Esophagus squamous epithelium (tissue), 5 donors: ENCODE measurements around the gene MEGF10. TPM values are rescaled to one million over a fixed set of nuclear protein-coding genes. Genes with fewer than 3 reads are reported as not detected.

Experiments used
- DNase-seq: peaks from one replicate; lab custom pipeline; 2025; lab: John Stamatoyannopoulos, UW
- H3K27ac ChIP-seq, 4 donors: fragments of 200-600 bp; sonication (generic); one replicate each; pipeline ENCODE4 v1.5.1; 2016 to 2019; ENCODE audit warnings: mild to moderate bottlenecking in 1 of 4
- H3K27me3 ChIP-seq, 4 donors: fragments of 200-600 bp; sonication (generic); 1 replicate in 3 of 4; 2 replicates in 1 of 4; pipeline versions ENCODE4 v1.5.1 to v1.6.0; 2017 to 2021; ENCODE audit warnings: antibody characterized with exemption in 1 of 4
- H3K36me3 ChIP-seq, 3 donors: fragments of 200-600 bp; sonication (generic); one replicate each; pipeline ENCODE4 v1.5.1; 2016 to 2019
- H3K4me1 ChIP-seq, 3 donors: fragments of 200-600 bp; sonication (generic); one replicate each; pipeline ENCODE4 v1.5.1; 2017 to 2019
- H3K4me3 ChIP-seq, 4 donors: fragments of 200-600 bp; sonication (generic); 1 replicate in 3 of 4; 2 replicates in 1 of 4; pipeline ENCODE4 v1.5.1; 2016 to 2019; ENCODE audit warnings: mild to moderate bottlenecking in 2 of 4, moderate library complexity in 1 of 4
- H3K9me3 ChIP-seq, 3 donors: fragments of 200-600 bp; sonication (generic); one replicate each; pipeline ENCODE4 v1.5.1; 2016 to 2019
- POLR2A ChIP-seq, 4 donors: fragments of 450-650 bp; IDR thresholded peaks; one replicate each; pipeline ENCODE4 v1.6.1; 2017; ENCODE audit warnings: antibody characterized with exemption in 4 of 4, mild to moderate bottlenecking in 4 of 4, moderate library complexity in 3 of 4
- WGBS, 2 donors: methylation state at CpG; one replicate each; pipeline ENCODE4 v1.1.5; 2018; 5-methylcytosine and 5-hydroxymethylcytosine counted together
- intact Hi-C: fragments of 100-400 bp; cut with DNase I; formaldehyde crosslinking; loops from one replicate; pipeline ENCODE4 v1.15.0; 2022
- total RNA-seq, 4 donors: library from RNA; depleted of rRNA; stranded (reverse); fragments of >200 nt; gene quantifications; one replicate each; pipeline ENCODE4 v1.1.0, GENCODE V29; 2016
- TF ChIP-seq, protein P1 (sequence below), 6 experiments: fragments of 450-650 bp in 4 of 6; fragments of 200-600 bp in 2 of 6; sonication (generic) in 2 of 6; IDR thresholded peaks; one replicate each; pipeline ENCODE4 v1.5.1; 2016 to 2019; ENCODE audit warnings: antibody characterized with exemption in 6 of 6, mild to moderate bottlenecking in 4 of 6, moderate library complexity in 4 of 6
- donor health status: DM: yes; HTN: yes; CAD: no.

The MEGF10 gene
- total RNA-seq, 4 donors from 2014 or later, result 1.1 TPM; not detected in 3

DNA sequence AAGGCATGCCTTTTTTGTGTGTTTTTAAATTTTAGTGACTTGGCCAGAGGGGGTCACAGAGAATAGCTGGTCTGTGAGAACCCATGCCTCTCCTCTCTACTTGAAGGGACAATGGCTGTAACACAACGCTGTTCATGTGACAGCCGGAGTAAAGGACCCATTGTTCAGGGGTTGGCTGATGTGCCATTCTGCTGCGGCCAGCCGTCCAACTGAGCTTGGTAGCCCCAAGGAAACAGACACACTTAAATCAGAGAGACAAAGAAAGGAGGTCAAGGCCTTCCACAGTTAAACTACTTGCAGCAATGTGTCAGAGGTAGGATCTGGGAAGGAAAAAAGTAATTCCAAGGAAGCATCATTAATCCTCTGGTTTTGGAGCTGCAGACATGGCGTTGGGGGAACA is 8.1 kb downstream of the MEGF10 start:
- no peak for DNase-seq
- H3K36me3 ChIP-seq, result no peaks in the 10 kb centered on the region
- H3K9me3 ChIP-seq, result no peaks in the 10 kb centered on the region
- H3K27me3 ChIP-seq, result peaks cover 0 to 11% (median 0%) of the 10 kb centered on the region in 4 donors
- H3K4me3 ChIP-seq, result no peak overlapping the region
- TF ChIP-seq, protein P1, sequence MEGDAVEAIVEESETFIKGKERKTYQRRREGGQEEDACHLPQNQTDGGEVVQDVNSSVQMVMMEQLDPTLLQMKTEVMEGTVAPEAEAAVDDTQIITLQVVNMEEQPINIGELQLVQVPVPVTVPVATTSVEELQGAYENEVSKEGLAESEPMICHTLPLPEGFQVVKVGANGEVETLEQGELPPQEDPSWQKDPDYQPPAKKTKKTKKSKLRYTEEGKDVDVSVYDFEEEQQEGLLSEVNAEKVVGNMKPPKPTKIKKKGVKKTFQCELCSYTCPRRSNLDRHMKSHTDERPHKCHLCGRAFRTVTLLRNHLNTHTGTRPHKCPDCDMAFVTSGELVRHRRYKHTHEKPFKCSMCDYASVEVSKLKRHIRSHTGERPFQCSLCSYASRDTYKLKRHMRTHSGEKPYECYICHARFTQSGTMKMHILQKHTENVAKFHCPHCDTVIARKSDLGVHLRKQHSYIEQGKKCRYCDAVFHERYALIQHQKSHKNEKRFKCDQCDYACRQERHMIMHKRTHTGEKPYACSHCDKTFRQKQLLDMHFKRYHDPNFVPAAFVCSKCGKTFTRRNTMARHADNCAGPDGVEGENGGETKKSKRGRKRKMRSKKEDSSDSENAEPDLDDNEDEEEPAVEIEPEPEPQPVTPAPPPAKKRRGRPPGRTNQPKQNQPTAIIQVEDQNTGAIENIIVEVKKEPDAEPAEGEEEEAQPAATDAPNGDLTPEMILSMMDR (IDR thresholded peaks at IDR 0.05), result no peak
- no peak for TF ChIP-seq POLR2A (IDR thresholded peaks at IDR 0.05)
- intact Hi-C loops, result no loop called here
- H3K27ac ChIP-seq, result no peak overlapping the region
- H3K4me1 ChIP-seq, result no peaks in the 10 kb centered on the region
- 77 to 78% methylated on average over 5 of the region's 5 CpGs for WGBS, 2 donors

DNA sequence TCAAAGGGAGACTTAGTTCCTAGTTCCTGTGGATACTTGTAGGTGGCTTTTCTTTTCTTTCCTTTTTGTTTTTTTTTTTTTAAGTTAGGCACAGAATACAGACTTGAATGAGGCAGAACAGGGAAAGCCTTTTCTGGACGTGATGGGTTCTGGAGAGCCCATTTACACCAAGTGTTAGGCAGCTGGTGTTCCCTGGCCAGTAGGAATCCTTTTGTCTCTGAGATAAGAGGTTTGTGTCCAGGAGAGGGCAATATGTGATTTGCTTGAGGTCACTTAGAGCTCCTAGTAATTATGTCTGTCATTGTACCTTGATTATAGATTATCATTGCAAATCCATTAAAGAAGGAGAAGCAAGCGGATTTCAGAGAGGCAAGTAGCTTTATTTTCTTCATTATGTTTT is 9.1 kb downstream of the MEGF10 start:
- TF ChIP-seq POLR2A (IDR thresholded peaks at IDR 0.05), result no peak
- TF ChIP-seq, protein P1 (IDR thresholded peaks at IDR 0.05), result no peak
- WGBS, 2 donors, result 50 to 55% methylated on average over 2 of the region's 2 CpGs
- no peak overlapping the region for H3K4me3 ChIP-seq
- peaks cover 0 to under 1% (median 0%) of the 10 kb centered on the region in 4 donors for H3K27me3 ChIP-seq
- no peaks in the 10 kb centered on the region for H3K4me1 ChIP-seq
- H3K9me3 ChIP-seq, result no peaks in the 10 kb centered on the region
- intact Hi-C loops, result no loop called here
- DNase-seq, result no peak
- H3K36me3 ChIP-seq, result no peaks in the 10 kb centered on the region
- no peak overlapping the region for H3K27ac ChIP-seq

DNA sequence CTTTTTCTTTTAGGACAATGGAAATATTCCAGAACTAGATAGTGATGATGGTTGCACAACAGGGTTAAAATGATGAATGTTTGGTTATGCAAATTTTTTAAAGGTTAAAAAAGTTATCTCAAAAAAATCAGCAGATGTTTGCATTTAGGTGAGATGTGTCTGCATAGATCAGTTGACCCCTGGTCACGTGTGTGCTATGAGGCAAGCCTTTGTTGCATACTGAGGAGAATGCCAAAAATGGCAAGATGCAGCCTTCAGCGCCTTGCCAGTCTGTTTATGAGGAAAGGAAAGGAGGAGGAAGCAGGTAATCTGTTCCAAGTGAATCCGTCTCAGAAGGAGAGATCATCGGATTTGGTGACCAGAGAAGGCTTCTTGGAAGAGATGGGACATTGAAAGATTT is 11.9 kb downstream of the MEGF10 start:
- intact Hi-C loops, result no loop called here
- TF ChIP-seq POLR2A (IDR thresholded peaks at IDR 0.05), result no peak
- TF ChIP-seq, protein P1 (IDR thresholded peaks at IDR 0.05), result no peak
- H3K4me3 ChIP-seq, result no peak overlapping the region
- WGBS, 2 donors, result 68 to 77% methylated on average over 4 of the region's 4 CpGs
- H3K27me3 ChIP-seq, result no peaks in the 10 kb centered on the region
- no peaks in the 10 kb centered on the region for H3K36me3 ChIP-seq
- no peaks in the 10 kb centered on the region for H3K9me3 ChIP-seq
- H3K27ac ChIP-seq, result no peak overlapping the region
- no peak for DNase-seq
- H3K4me1 ChIP-seq, result no peaks in the 10 kb centered on the region

DNA sequence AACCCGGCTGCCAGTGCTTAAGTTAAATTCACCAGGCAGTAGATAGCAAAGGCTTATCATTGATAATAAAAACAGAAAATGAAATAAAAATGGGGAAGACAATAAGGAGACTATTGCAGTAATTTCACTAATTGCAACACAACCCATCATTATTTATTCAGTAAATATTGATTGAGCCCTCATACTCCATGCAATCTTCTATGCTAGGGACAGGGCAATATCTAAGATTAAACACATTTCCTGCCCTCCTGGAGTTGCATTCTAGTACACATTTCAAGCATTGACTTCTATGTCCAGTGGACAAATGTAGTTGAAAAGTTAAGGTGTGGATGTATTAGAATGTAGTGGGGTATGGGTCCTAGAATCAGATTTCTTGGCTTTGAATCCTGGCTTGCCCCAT is 12.8 kb downstream of the MEGF10 start:
- DNase-seq, result no peak
- Histone ChIP-seq H3K36me3 (no peaks in the 10 kb centered on the region), H3K27me3 (no peaks in the 10 kb centered on the region), H3K27ac (no peak overlapping the region), H3K4me1 (no peaks in the 10 kb centered on the region), H3K9me3 (no peaks in the 10 kb centered on the region), H3K4me3 (no peak overlapping the region)
- 84 to 93% methylated on average over 1 of the region's 1 CpG for WGBS, 2 donors
- TF ChIP-seq, protein P1 (IDR thresholded peaks at IDR 0.05), result no peak
- no peak for TF ChIP-seq POLR2A (IDR thresholded peaks at IDR 0.05)
- intact Hi-C loops, result no loop called here

DNA sequence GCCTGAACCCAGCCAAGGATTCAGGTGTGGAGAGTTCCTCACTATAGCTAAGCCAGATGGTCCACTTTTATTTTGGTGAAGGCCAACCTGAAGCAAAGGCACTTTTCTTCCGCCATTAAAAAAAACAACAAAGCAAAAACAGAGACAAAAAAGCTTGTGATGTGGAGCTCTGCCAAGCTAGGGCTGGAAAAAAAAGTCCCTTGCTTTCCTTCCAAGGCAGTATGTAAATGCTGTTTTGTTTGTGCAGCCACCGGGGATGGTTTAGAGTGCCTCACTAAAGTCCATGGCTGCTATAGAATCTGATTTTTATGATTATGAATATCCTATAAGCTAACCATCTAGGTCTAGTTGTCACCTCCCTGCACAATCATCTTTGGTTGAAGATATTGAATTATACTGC is 14.9 kb downstream of the MEGF10 start:
- intact Hi-C loops, result no loop called here
- TF ChIP-seq, protein P1 (IDR thresholded peaks at IDR 0.05), result no peak
- TF ChIP-seq POLR2A (IDR thresholded peaks at IDR 0.05), result no peak
- DNase-seq, result no peak
- Histone ChIP-seq H3K4me3 (no peak overlapping the region), H3K27me3 (no peaks in the 10 kb centered on the region), H3K9me3 (no peaks in the 10 kb centered on the region), H3K4me1 (no peaks in the 10 kb centered on the region), H3K27ac (no peak overlapping the region), H3K36me3 (no peaks in the 10 kb centered on the region)
- WGBS, 2 donors, result 13 to 41% methylated on average over 2 of the region's 2 CpGs
